HG02642 (cell line): ENCODE data around the gene SPATA13.
A peak's percentile ranks its signal among the peaks of the same experiment; 100 is the strongest.
"Not testable (repeated sequence)": the region's sequence is repeated elsewhere in the genome, so short reads cannot be mapped to it uniquely, and the experiment has no call there.

Source experiments
- ATAC-seq: cut with Tn5 transposase; IDR thresholded peaks from one replicate; pipeline ENCODE4 v1.9.1; 2021; ENCODE audit warnings: mild to moderate bottlenecking; ENCODE audit not compliant: unreplicated experiment, poor library complexity

The SPATA13 gene

DNA sequence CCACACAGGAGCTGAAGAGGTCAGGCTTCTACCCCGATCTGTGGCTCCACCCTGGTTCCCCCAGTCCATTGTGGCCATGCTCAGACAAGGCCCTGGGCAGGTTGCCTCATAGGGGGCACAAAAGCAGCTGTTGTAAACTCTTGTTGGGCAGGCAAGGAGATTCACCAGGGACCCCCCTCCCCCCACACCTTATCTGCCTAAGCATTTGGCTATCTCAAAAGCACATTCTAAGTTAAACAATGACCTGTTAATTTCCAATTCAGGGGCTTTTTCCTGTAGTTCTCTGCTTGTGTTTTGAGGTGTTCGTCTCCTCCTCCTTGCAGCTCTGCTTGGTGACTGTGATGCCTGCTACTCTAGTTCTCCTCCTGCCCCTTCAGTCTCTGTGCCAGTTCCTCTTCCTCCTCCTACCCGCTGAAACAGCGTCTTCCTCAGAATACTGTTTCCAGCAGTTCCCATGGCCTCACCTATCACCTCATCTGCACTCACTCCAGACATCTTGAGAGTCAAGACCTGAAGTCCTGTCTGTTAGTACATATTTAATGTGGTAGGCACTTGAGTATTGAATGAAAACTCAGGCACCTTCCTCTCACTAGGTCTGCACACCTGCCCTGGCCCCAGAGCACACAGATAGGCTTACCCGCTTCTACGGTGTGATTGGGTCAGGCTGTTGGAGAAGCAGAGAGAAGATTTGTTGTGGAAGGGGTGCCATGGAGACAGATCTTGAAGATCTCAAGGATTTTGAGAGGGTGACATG is 31.7 kb downstream of the SPATA13 start:
- ATAC-seq, result no peak

DNA sequence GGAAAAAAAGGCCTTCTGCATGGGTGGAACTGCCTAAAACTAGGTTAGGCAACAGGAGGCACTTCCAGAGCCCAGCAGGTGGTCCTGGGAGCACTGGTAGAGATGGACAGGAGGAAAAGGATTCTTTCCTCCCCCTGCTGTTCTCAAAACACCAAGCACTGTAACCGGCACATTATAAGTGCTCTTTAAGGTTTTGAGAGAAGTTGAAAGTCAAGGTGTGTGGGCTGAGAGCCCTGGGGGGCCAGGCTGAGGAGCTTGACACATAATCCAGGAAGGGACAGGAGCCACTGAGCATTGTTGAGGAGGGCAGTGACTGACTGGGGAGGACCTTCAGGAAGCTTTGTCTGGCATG is 32.3 kb downstream of the SPATA13 start:
- no peak for ATAC-seq

DNA sequence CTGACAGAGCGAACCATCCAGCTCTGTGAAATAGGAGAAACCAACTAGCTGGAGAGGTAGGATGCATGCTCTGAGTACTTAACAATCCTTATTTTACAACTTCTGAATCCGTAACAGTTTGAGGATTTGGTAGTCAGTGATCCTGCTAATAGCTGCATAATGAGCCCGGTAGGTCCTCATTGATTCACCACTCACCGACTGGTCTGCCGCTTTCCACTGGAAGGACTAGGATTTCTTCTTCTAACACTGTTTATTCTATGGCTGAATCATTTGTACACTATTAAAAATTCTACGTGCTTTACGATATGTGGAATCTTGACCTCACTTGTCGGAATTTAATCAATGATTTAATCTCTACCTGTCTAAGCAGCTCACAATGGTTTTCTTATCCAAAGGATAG is 33.9 kb downstream of the SPATA13 start:
- no peak for ATAC-seq

DNA sequence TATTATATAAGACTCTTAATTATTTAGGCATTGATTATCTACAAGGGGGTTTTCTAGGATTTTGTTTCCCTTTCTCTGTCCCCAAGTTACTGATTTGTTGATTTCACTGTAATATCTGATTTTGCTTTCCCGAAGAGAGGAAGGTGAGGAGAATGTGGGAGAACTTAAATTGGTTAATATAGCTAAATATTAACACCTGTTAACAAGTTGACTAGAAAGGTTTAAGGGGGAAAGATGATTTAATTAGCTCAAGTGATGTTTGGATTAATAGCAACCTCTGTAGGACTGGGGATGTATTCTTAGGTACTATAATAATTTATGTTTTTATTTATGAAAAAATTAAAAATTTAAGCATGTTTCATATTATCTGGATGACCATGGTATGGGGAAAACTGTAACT is 35.1 kb downstream of the SPATA13 start:
- ATAC-seq, result no peak

DNA sequence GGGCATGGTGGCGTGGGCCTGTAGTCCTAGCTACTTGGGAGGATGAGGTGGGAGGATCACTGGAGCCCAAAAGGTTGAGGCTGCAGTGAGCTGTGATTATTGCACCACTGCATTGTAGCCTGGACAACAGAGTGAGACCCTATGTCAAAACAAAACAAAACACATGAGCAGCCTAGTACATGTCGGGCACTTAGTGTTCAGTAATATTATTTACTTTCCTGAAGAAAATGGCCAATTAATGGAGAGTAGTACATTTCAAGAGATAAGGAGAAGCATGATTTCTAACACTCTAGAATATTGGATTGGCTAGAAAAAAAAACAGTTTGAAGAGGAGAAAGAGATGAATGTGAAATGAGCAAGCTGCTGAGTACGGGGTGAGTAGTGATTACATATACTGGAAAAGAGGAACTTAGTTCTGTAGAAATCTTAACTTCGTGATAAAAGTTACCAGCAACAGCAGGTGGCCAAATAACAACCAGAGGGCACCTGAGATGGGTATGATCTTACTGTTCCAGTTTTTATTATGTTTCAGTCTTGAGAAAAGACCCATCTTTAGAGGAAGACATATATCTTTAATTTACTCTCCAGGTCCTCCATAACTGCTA is 36.2 kb downstream of the SPATA13 start:
- ATAC-seq, result no peak

DNA sequence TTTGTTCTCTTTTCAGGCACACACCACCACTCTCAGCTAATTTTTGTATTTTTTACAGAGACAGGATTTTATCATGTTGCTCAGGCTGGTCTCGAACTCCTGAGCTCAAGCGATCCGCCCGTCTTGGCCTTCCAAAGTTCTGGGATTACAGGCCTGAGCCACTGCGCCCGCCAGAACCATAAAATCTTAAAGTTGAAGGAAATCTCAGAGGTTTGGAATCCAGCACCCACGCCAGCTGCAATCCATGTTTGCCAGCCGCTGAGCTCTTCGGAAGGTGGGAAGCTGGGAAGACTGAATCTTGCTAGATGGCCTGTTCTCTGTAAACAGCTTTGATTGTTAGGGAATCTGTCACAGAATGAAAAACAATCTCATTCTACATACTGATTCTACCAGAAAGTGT is 38.5 kb downstream of the SPATA13 start:
- ATAC-seq, result no peak

DNA sequence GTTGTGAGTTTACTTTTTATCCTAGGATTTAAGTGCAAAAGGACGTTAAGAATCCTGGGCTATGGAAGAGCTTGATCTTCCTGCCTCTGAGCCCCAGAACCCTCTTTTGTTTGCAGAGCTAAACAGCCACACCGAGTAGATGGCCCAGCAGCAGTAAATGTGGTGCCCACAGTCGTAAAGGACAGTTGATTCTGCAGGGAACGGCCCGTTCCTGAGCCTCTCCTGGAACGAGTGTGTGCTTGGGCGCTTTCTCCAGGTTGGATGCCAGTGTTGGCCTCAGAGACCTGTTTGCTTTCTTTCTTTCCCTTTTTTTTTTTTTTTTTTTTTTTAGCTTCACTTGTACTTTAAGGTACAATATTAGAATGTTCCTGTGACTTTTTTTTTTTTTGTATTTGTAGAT is 41.7 kb downstream of the SPATA13 start:
- no peak for ATAC-seq

DNA sequence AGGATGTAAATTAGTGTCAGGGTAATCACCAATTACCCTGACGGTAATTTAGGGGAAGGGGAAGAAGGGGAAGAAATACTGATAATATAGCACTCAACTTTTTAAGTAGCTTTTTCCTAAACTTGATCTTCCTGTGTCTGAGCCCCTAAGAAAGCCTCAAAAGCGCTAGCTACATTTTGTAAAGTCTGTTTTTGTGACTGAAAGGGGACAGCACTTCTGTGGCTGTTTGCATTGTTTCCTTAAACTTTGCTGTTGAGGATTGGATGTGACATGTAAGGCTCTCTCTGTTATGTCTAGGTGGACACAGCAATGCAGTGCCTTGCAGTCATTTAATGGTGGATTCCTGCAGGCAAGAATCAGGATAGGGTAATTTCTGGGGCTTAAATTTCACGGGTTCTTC is 42.8 kb downstream of the SPATA13 start:
- no peak for ATAC-seq

DNA sequence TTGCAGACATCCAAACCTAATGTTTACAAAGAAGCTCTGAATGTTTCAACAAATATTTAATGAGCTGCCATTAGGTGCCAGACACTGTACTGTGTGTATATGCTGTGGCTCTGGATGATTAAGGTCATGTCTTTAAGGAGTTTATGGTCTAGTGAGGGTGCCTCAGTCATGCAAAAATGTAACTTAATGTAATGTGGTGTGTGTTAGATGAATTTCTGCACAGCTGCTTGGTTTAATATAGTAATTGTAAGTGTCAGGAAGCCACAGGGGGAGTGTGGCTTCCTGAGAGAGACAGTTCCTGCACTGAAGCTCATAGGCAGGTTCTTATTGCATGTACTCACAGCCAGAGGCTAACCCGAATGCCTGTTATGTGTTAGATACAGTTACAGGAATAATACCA is 43.3 kb downstream of the SPATA13 start:
- ATAC-seq, result peak; percentile 50

DNA sequence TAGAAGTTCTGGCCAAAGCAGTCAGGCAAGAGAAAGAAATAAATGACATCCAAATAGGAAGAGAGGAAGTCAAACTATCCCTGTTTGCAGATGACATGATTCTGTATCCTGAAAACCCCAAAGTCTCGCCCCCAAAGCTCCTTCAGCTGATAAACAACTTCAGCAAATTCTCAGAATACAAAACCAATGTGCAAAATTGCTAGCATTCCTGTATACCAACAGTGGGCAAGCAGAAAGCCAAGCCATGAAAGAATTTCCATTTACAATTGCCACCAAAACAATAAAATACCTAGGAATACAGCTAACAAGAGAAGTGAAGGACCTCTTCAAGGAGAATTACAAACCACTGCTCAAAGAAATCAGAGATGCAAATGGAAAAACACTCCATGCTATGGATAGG is 44.6 kb downstream of the SPATA13 start:
- ATAC-seq, result not testable (repeated sequence)

DNA sequence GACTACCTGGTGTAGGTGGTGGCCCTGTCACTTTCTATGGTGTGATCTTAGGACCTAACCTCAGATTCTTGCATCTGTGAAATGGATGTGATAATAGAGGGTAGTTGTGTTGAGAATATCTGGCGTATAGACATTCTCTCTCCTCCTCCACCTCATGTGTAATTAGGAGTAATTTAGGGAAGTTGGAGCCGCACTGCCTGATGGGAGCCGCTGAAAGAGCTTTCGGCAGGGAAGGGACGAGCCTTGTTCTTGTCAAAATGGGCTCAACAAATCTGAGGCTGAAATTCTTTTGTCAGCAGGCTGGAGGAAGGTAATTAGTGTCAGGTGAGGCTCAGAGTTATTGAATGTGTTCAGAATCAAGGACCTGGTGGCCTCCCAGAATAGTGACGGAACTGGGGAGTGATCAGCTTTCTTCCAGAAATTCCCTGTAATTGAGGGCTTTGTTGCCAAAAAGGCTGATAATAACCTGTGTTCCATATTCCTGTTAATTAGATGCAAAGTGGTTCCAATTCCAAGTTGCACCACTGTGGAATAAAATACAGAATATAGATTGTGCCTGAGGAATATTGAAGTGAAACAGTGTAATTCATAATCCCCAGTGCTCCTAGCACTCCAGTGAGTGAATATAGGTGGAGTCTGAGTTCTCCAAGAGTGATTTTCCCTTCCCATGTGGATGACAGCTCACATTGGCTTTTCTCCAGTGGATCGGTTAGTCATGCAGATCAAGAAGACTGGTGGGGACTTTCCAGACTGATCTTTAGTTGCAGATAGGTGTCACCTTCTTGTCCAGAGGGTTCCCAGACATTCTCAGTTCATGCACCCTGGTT is 47.5 kb downstream of the SPATA13 start:
- no peak for ATAC-seq

DNA sequence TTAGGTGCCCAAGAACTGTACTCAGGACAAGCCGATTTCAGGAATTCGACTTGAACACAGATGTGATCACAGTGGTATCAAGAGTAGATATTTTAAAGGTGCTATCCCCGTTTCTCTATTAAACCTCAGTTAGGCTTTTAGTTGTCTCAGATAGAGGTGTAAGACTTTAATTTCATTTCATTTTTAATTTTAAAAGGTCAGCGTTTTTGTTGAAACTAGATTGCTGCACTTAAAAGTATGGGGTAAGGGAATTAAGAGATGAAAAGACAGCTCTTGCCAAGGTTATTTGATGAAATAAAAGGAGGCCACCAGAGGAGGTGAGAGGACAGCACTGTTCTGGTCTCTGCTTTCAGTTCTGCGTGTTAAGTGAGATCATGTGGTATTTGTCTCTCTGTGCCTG is 48.6 kb downstream of the SPATA13 start:
- ATAC-seq, result no peak

DNA sequence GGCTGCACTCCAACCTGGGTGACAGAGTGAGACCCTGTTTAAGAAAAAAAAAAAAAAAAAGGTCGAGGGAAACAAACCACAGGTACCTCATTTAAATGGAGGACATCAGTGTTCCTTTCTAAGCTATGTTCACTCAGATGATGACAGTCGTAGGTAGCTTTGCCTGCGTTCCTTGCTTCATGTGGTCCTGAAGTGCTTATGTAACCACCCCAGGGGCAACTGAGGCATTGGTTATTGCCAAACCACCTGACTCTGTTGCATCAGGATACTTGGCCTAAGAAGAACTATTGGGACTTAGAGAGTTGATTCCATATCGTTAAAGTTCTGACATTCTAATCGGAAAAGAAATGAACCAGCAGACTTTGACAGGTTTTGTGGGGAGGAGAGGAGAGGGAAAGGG is 51.7 kb downstream of the SPATA13 start:
- ATAC-seq, result no peak

DNA sequence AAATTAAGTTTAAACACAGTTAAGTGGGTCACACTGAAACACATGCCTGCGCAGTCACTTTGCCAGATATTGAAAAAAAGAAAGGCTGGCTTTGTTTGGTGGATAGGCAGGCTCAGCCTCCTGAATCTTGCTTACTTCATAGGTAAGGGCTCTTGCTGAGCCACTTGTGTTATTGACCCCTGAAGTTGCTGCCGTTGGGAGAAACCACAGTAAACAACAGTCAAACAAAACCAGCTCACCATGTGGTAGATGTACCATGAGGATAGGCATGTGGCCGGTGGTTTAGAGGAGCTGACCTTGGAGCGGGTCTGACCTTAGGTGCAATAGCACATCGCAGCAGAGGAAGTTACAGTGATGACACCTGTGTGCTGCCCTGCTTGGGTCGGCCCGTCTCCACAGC is 52.2 kb downstream of the SPATA13 start:
- no peak for ATAC-seq

DNA sequence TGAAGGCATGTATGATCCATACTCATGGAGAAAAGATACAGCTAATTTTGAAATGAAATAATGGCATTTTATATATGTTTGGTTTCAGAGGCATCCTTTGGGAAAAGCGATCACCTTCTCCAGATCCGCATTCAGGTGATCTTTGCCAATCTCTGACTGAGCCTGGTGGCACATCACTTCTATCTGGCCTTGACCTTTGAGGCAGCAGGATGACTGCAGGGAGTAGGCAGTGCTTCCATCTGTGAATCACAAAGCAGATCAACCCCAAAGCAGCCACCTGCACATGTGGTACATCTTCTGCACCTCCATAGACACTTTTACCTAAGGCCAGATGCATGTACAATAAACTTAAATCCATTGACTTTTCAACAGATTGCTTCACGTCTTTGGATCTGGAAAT is 53.4 kb downstream of the SPATA13 start:
- ATAC-seq, result no peak

DNA sequence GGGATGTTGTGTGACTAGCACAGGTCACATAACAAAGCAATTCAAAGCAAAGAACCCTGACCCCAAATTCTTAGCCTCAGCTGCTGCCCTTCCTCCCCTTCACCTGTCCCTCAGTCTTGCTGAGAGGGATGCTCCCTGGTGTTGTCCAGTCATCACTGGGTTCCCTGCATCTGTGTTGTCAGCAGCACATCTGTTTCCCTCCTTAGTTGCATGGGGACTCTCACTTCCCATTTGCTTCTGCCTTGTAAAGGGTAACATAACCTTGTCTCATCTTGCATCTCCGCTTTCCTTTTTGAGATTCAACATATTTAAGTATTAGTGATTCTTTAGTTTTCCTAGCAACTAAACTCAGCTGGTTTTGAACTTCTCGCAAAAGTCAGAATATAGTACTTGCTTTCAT is 54.0 kb downstream of the SPATA13 start:
- ATAC-seq, result peak; percentile 63

DNA sequence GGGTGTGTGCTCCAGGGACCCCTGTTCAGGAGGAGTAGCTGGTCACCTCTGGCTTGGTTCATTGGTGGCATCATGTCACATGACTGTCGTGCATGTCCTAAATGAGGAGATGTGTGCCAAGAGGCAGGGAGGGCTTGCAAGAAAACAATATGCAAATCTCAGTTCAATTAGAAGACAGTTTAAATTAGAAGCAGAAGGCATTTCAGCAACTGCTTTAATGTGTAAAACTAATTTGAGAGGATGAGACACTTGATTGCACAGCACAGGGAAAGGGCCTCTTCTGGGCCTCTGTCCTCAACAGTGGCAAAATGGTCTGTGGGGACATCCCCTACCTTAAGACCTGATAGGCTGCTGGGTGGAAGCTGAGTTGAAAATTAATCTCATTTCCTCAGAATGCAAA is 54.6 kb downstream of the SPATA13 start:
- peak; percentile 48 for ATAC-seq

DNA sequence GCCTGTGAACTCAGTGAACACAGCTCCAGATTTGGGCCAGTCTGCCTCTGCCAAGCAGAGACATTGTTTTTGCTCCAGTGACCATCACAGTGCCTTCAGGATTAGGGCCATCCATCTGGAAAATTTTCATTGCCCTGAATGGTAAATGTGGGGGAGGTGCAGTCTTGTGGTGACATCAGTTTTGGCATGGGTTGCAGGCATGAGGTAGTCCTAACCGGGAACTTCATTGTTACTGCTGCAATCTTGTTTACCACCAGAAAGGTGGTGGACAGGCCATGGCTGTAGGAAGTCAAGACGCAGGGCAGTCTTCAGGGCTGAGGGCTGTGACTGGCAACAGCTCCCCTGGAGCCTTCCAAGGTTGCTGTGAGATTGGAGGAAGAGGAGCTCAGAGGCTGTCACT is 55.2 kb downstream of the SPATA13 start:
- no peak for ATAC-seq

DNA sequence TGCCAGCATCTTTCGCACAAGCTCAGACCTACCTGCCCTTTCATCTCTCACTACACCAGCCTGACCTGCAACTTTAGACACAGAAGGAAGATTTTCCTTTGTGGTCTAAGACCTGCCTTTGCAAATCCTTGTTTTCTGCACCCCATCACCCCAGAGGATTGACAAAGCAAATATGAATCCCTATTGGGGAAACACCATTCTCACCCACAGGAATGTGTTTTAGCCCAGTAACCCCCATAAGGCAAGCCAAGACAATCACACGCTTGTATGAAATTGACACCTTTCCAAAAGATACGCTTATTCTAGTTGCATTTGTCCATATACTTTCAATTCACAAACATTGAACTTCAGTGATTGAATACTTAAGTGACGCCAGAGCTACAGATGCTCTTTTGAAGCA is 55.7 kb downstream of the SPATA13 start:
- ATAC-seq, result no peak

DNA sequence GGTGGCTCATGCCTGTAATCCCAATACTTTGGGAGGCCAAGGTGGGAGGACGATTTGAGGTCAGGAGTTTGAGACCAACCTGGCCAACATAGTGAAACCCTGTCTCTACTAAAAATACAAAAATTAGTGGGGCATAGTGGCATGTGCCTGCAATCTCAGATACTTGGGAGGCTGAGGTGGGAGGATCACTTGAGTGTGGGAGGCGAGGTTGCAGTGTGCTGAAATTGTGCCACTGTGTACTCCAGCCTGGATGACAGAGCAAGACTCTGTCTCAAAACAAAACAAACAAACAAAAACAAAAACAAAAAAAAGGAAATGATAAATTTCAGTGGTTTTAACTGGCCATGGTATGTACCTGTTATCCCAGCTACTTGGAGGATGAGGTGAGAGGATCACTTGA is 56.3 kb downstream of the SPATA13 start:
- ATAC-seq, result not testable (repeated sequence)

DNA sequence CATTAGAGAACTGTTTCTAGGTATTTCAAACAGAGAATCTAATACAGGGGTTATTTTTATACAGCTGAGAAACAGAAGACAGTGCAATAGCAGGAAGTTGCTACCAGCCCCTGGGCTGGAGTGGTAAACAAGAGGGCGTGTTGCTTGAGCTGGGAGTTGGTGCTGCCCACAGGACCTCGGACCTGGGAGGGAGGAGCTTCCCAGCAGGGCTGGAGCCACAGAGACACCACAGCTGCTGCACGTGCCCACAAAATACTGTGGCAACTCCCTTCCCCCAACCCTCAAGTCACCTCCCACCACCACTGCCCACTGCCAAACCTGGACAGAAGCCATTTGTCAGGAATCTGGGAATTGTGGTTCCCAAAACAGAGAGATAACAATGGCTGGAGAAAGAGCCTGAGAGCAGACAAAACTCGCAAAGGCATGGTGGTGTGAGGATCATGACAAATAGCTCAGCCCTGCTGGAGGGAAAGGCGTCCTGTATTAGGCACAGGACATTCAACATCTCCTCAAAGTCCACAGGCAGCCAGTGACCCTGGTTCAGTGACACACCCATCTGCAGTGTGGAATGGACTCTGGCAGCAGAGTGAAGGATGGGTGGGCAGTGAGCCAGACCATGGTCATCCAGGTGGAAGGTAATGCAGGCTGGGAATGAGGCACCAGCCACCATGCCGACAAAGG is 57.2 kb downstream of the SPATA13 start:
- ATAC-seq, result peak; percentile 32
